CD14-positive monocyte (primary cell): ENCODE data around the gene SIPA1L3. TPM values are rescaled to one million over a fixed set of nuclear protein-coding genes. Genes with fewer than 3 reads are reported as not detected.

Experiments
- DNase-seq, 3 donors: peaks; one replicate each; pipeline ENCODE4 v3.0.0-alpha.2; 2011 to 2022
- H2AFZ ChIP-seq: 2 replicates; pipeline ENCODE4 v1.6.0; 2012; ENCODE audit warnings: mild to moderate bottlenecking, low read depth, low read length, inconsistent platforms; ENCODE audit not compliant: insufficient read depth, poor library complexity, severe bottlenecking
- H3K27ac ChIP-seq, 2 donors: 1 replicate in 1 of 2; 2 replicates in 1 of 2; pipeline ENCODE4 v1.5.1; 2012 to 2013; ENCODE audit warnings: low read length in 2 of 2, control low read depth in 1 of 2, inconsistent platforms in 1 of 2, low read depth in 1 of 2, mild to moderate bottlenecking in 1 of 2
- H3K27me3 ChIP-seq, 2 donors: one replicate each; pipeline versions ENCODE4 v1.6.0 to v1.6.1; 2011 to 2013; ENCODE audit warnings: low read length in 2 of 2; ENCODE audit not compliant: control insufficient read depth in 2 of 2, insufficient read depth in 2 of 2
- H3K36me3 ChIP-seq, 2 donors: replicated peaks in 1 of 2; 1 replicate in 1 of 2; 2 replicates in 1 of 2; pipeline versions ENCODE4 v1.5.1 to v1.6.1; 2012 to 2013; ENCODE audit warnings: low read length in 2 of 2, control low read depth in 1 of 2, inconsistent platforms in 1 of 2, mild to moderate bottlenecking in 1 of 2; ENCODE audit not compliant: insufficient read depth in 2 of 2, control insufficient read depth in 1 of 2
- H3K4me1 ChIP-seq, 2 donors: 1 replicate in 1 of 2; 2 replicates in 1 of 2; pipeline versions ENCODE4 v1.5.1 to v1.6.1; 2012 to 2013; ENCODE audit warnings: low read length in 2 of 2, control low read depth in 1 of 2, inconsistent platforms in 1 of 2, mild to moderate bottlenecking in 1 of 2, moderate library complexity in 1 of 2; ENCODE audit not compliant: insufficient read depth in 2 of 2, control insufficient read depth in 1 of 2
- H3K4me2 ChIP-seq: replicated peaks from 2 replicates; pipeline ENCODE3; 2012; ENCODE audit warnings: low read length, moderate library complexity, mild to moderate bottlenecking; ENCODE audit not compliant: poor library complexity, severe bottlenecking; ENCODE audit errors: extremely low read depth
- H3K4me3 ChIP-seq, 3 experiments: fragments of 200-600 bp in 1 of 3; sonication (generic) in 1 of 3; replicated peaks in 1 of 3; 1 replicate in 2 of 3; 2 replicates in 1 of 3; pipeline ENCODE4 v1.5.1; 2011 to 2013; ENCODE audit warnings: low read length in 3 of 3, mild to moderate bottlenecking in 3 of 3, control low read depth in 2 of 3, low read depth in 2 of 3, inconsistent platforms in 1 of 3, moderate library complexity in 1 of 3
- H3K79me2 ChIP-seq: 2 replicates; pipeline ENCODE4 v1.6.0; 2012; ENCODE audit warnings: mild to moderate bottlenecking, control low read depth, inconsistent platforms, low read length, moderate library complexity; ENCODE audit not compliant: insufficient read depth
- H3K9ac ChIP-seq: 2 replicates; pipeline ENCODE4 v1.6.0; 2017; ENCODE audit warnings: low read length, mild to moderate bottlenecking; ENCODE audit not compliant: insufficient read depth, poor library complexity, severe bottlenecking
- H3K9me3 ChIP-seq, 2 donors: replicated peaks in 1 of 2; 1 replicate in 1 of 2; 2 replicates in 1 of 2; pipeline versions ENCODE4 v1.5.1 to v1.6.1; 2012 to 2013; ENCODE audit warnings: low read length in 2 of 2, control low read depth in 1 of 2; ENCODE audit not compliant: control insufficient read depth in 1 of 2, insufficient read depth in 1 of 2
- H4K20me1 ChIP-seq: 2 replicates; pipeline ENCODE4 v1.6.0; 2012; ENCODE audit warnings: mild to moderate bottlenecking, low read length, control low read depth, moderate library complexity; ENCODE audit not compliant: insufficient read depth
- H3K27ac Mint-ChIP-seq, 7 donors: one replicate each; pipeline ENCODE4 v1.8.0; 2020; ENCODE audit warnings: mild to moderate bottlenecking in 7 of 7, mixed read lengths in 7 of 7, moderate library complexity in 6 of 7, inconsistent platforms in 2 of 7
- H3K27me3 Mint-ChIP-seq, 3 donors: one replicate each; pipeline ENCODE4 v1.8.0; 2021 to 2022; ENCODE audit warnings: low read depth in 3 of 3, mild to moderate bottlenecking in 3 of 3, mixed read lengths in 3 of 3, moderate library complexity in 3 of 3, inconsistent platforms in 1 of 3
- H3K36me3 Mint-ChIP-seq, 2 donors: one replicate each; pipeline ENCODE4 v1.8.0; 2020; ENCODE audit warnings: mixed read lengths in 2 of 2, inconsistent platforms in 1 of 2, mild to moderate bottlenecking in 1 of 2
- H3K4me1 Mint-ChIP-seq: one replicate; pipeline ENCODE4 v1.8.0; 2020; ENCODE audit warnings: mild to moderate bottlenecking, mixed read lengths
- H3K4me3 Mint-ChIP-seq, 2 donors: one replicate each; pipeline ENCODE4 v1.8.0; 2020; ENCODE audit warnings: mild to moderate bottlenecking in 2 of 2, mixed read lengths in 2 of 2, moderate library complexity in 1 of 2
- H3K9me3 Mint-ChIP-seq, 7 donors: one replicate each; pipeline ENCODE4 v1.8.0; 2020 to 2022; ENCODE audit warnings: mixed read lengths in 7 of 7, mild to moderate bottlenecking in 6 of 7, moderate library complexity in 6 of 7, inconsistent platforms in 2 of 7
- CTCF ChIP-seq: fragments of 200-600 bp; IDR thresholded peaks from one replicate; pipeline ENCODE4 v1.8.0; 2022; ENCODE audit warnings: antibody characterized with exemption, mild to moderate bottlenecking
- WGBS: methylation state at CpG from one replicate; pipeline ENCODE4 v1.1.5; 2013; ENCODE audit warnings: missing lambda C conversion rate; ENCODE audit not compliant: insufficient coverage; 5-methylcytosine and 5-hydroxymethylcytosine counted together
- intact Hi-C, 2 donors: fragments of 100-400 bp; cut with micrococcal nuclease; formaldehyde crosslinking; loops; one replicate each; pipeline versions ENCODE4 v1.15.0 to v1.15.1; 2023
- polyA plus RNA-seq, 3 donors: library from polyadenylated mRNA; depleted of rRNA in 1 of 3; unstranded in 2 of 3; stranded (reverse) in 1 of 3; fragments of 300-500 nt in 2 of 3; fragments of >200 nt in 1 of 3; fragmentation: Illumina TruSeq in 2 of 3; gene quantifications; 1 replicate in 2 of 3; 2 replicates in 1 of 3; pipeline ENCODE4 v1.2.3, GENCODE V29; 2012 to 2021

SIPA1L3 gene
- polyA plus RNA-seq, 3 donors = 0.55 to 4.5 (median 0.99) TPM

- Mint-ChIP-seq H3K4me1 (peaks cover 28% of the 10 kb centered on the region), H3K4me3 (no peak overlapping the region), H3K36me3 (peaks cover 3 to 6% of the 10 kb centered on the region in 2 donors), H3K9me3 (no peaks in the 10 kb centered on the region), H3K27me3 (peaks cover 0 to 2% (median 0%) of the 10 kb centered on the region in 3 donors), H3K27ac (peak overlapping the region in 2 of 7 donors; percentile 17 to 44)
- WGBS = 96% methylated on average over 3 of the region's 6 CpGs
- intact Hi-C loops = no loop called here
- H3K9me3 ChIP-seq = no peaks in the 10 kb centered on the region
- no peak overlapping the region for H3K4me3 ChIP-seq
- TF ChIP-seq CTCF = no peak
- no peak overlapping the region for H3K4me2 ChIP-seq
- H4K20me1 ChIP-seq = peaks cover 7% of the 10 kb centered on the region
- no peak overlapping the region for H3K27ac ChIP-seq
- H3K27me3 ChIP-seq = no peaks in the 10 kb centered on the region
- H3K36me3 ChIP-seq = no peaks in the 10 kb centered on the region
- H3K4me1 ChIP-seq = peaks cover 14 to 26% of the 10 kb centered on the region in 2 donors
- no peak overlapping the region for H3K9ac ChIP-seq
- no peaks in the 10 kb centered on the region for H3K79me2 ChIP-seq
- no peak overlapping the region for H2AFZ ChIP-seq
- no peak for DNase-seq
Observed at GRCh38 chr19:38017401-38018151, 110.6 kb downstream of the SIPA1L3 start.

- WGBS = 88% methylated on average over 1 of the region's 5 CpGs
- Histone ChIP-seq H3K4me2 (no peak overlapping the region), H3K4me3 (no peak overlapping the region), H2AFZ (no peak overlapping the region), H3K36me3 (no peaks in the 10 kb centered on the region), H3K79me2 (no peaks in the 10 kb centered on the region), H3K9me3 (no peaks in the 10 kb centered on the region), H3K27ac (no peak overlapping the region), H4K20me1 (peaks cover 16% of the 10 kb centered on the region), H3K4me1 (peaks cover 22 to 37% of the 10 kb centered on the region in 2 donors), H3K9ac (no peak overlapping the region), H3K27me3 (no peaks in the 10 kb centered on the region)
- intact Hi-C loops = no loop called here
- peaks cover 0 to 2% (median 0%) of the 10 kb centered on the region in 3 donors for H3K27me3 Mint-ChIP-seq
- peaks cover 41% of the 10 kb centered on the region for H3K4me1 Mint-ChIP-seq
- H3K9me3 Mint-ChIP-seq = no peaks in the 10 kb centered on the region
- DNase-seq = no peak
- H3K27ac Mint-ChIP-seq = no peak overlapping the region
- no peak overlapping the region for H3K4me3 Mint-ChIP-seq
- TF ChIP-seq CTCF = no peak
- peaks cover 3 to 6% of the 10 kb centered on the region in 2 donors for H3K36me3 Mint-ChIP-seq
Observed at GRCh38 chr19:38018694-38019395, 111.8 kb downstream of the SIPA1L3 start.
